ENCODE measurements around the gene TEAD4.

TEAD4 gene

DNA sequence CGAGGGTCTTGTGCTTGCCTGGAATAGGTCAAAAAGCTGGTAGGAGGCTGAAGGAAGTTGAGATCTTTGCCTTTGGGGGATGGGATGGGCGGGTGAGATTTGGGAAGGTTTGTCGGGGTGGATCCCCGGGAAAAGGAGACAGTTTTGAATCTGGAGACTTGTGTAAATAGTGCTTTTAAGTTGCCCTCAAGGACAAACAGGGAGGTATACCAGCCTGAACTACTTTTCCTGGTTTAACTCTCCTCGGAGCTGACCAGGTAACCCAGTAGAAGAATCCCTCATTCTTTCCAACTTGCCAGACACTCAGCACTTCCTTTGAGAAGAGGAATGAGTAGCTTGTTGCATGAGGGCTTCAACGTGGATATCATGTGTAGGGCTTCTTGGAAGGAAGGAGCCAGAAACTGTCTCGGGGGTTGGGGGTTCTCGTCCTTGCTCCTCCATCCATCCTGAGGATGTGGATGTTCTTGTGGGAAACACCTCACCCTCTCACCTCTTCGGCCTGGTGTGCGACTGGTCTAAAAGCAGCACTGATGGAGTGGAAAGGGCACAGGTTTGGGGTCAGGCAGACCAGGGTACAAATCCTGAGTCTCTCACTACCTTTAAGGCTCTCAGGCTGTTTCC, 1.9 kb downstream of the TEAD4 start:
- no peak for DNase-seq

DNA sequence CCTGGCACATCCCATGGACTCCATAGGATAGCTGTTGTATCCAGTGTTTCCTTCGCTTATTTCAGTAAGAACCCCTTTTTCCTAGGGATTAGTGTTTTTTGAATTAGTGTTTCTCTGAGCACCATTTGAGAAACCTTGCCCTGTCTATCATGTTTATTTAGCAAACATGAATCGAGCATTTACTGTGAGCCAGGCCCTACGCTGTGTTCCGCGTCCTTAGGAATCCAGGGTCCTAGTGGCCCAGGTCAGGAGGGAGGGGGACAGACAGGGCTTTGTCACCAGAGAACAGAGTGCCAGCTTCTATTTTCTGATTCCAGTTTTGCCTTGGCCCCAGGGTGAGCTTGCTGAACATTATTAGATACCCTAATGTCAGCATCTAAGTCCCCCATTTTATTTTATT, 2.5 kb downstream of the TEAD4 start:
- no peak for DNase-seq

DNA sequence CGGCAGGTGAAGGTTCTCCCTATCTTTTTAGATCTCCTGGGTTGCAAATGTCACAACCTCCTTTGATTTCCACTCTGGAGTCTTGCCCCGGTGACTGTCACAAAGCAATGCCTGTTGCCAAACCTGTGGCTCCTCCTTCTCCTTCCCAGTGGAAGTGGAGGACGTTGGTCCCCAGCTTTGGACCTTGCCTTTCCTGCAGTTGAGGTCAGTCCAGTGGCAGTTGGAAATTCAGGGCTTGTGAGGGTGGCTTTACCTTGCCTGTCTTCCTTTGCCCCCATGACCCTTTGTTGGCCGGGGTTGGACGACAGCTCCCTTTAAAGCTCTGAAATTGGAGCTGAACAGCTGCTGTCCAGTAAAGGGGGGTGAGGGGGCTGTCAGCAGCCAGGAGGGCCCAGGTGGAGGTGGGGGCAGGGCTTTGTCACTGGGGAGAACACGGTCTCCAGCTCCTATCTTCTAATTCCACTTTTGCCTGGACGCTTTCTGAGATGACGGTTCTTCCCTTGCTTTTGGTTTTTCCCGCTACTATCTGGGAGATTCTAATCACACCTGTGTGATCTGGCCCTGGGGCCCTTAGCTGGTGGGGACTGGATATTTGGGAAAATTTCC, 4.1 kb downstream of the TEAD4 start:
- DNase-seq, result no peak

DNA sequence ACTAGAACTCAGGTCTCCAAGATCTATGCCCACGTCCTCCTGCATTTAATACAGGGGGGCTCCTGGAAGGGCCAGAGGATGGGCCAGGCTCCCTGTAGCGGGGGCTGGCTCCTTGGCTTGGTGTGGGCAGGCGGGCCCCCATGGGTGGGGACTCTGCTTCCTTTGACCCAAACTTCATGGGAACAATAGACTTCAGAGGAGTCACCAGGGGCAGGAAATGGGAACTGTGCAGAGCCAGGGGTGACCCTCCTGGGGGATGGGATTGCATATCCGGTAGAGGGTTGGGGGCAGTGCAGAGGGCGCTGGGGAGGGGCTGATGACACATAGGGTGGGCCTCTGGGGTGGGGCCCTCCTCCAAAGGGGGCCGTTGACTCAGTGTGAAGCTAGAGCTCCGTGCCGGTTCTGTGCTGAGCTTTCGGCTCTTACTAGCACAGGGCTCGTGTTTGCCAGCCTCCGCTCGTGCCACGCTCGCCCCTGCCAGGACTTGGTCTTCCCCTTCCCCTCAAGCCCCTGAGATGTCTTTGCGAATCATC, 4.6 kb downstream of the TEAD4 start:
- DNase-seq, result no peak

DNA sequence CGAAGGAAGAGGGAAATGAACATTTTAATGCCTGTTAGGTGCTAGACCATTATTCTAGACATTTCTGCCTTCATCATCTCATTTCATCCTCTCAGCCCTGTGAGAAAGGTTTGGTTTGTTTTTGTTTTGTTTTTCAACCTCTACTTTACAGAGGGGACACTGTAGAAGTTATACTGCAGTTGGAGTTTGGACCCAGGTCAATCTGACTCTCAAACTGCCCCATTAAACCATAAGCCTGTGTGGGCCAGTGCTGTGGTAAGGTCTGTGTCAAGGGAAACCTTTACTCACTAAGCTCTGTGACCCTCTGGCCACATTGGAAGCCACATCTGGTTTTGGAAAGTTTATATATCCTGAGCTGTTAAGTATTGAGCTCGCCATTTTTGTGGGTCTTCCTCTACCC, 8.5 kb downstream of the TEAD4 start:
- no peak for DNase-seq

DNA sequence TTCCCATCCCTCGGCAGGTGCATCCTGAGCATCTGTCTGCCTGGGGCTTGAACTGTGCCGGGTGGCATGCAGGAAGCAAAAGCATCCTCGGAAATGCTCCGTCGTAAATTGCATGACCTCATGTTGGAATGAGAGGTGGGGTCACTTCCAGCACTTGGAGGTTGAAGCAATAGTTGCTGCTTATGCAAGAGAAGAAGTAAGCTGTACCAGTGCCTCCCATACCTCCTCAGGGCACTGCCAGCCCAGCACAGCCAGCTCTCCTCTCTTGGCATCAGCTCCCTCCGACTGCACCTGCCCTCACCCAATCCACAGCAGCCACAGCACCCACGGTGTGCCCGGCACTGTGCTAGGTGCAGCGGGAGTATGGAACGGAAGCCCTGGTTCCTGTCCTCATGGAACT, 11.5 kb downstream of the TEAD4 start:
- DNase-seq, result no peak

DNA sequence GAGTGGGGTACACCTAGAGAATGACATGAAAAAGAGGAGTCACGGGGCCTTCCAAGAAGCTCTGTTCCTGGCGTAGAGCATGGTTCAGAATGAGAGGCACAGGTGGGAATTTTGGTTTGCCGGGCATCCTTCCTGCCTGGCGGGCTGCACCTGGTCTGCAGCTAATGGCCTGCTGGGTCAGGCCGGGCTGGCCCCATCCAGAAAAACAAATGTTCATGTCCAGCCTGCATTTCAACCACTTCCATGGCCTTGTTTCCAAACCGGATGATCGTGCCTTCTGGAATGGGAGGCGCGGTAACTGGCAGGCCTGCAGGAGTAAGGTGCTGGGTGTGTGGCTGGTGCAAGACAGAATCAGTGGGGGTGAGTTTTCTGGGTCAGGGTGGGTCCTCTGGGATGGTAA, 14.4 kb downstream of the TEAD4 start:
- no peak for DNase-seq

DNA sequence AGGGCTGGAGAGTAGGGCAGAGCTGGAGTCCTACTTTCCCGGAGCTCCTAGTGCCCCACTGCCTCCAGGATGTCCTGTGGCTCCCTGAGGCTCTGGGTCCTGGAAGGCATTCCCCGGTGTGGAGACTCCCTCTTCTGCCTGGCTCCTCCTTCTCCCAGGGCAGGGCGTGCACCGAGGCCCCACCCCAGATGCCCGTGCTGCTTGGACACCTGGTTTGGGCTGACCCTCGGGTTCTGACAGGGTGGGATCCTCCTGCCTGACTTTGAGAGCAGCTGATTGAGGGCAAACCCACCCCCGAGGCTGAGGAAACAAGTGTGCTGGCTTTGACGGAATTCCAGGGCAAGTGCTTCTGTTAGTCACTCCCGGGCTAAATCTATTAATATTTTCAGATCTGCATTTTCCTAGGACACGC, 15.4 kb downstream of the TEAD4 start:
- no peak for DNase-seq

DNA sequence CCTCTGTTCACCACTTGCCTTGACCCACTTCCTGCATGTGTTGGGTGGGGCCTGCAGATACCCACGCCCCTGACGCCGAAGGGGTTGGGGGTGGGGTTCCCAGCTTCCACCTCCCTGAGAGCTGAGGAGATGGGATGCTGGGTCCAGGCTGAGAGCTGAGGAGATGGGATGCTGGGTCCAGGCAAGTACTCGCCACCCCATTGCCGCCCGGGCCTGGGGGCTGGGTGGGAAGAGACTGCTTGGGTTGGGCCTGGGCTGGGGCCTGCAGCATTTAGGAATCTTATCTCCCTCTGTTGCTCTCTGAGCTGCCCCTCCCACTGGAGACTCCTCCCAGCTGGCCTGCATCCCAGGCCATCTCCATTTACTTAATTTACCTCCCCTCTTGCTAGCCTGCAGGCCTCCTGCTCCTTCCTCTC, 17.4 kb downstream of the TEAD4 start:
- no peak for DNase-seq

DNA sequence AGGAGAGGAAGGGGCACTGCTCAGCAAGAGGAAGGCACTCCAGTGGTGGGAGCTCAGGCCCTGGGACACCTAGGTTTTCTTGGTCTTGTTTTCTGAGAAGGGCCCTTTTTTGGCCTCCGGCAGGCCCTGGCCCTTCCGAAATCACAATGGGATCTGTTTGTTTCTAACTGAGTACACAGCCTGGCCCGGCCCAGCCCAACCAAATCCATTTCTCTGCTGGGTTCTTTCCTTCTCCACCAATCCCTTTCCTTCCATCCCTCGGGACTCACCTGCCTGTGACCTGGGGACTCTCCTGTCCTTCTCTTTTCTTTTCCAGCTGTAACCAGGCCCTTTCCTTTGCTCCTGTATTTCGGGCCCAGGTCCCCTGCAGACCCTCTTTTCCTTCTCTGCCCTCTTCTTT, 18.6 kb downstream of the TEAD4 start:
- DNase-seq, result no peak

DNA sequence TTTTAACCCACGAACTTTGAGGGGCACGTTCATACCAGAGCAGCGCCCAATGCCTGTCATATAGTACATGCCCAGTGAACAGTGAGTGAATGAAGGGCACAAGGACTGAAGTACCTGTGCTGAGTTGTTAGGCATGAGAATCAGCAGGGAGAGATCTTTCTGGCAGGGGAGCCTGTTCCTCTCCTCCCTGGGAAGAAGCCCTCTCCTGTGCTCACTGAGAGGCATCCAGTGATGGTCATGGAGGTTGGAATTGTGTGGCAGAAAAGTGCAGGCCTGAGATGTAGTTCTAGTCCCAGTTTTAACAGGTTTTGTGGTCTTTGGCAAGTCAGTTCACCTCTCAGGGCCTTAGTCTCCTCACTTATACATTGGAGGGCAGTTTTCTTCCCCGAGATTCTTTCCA, 20.6 kb downstream of the TEAD4 start:
- DNase-seq, result no peak

DNA sequence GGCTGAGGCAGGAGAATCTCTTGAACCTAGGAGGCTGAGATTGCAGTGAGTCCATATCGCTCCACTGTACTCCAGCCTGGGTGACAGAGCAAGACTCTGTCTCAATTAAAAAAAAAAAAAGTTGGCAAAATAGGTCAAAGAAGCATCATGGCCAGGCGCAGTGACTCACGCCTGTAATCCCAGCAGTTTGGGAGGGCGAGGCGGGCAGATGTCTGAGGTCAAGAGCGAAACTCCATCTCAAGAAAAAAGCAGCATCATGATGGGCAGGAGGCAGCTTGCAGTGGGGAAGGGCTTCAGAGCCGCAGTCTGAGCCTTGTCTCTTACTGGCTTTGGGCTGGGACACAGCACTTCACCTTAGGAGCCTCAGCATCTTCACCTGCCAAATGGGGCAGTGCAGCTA, 21.4 kb downstream of the TEAD4 start:
- DNase-seq, result no peak

DNA sequence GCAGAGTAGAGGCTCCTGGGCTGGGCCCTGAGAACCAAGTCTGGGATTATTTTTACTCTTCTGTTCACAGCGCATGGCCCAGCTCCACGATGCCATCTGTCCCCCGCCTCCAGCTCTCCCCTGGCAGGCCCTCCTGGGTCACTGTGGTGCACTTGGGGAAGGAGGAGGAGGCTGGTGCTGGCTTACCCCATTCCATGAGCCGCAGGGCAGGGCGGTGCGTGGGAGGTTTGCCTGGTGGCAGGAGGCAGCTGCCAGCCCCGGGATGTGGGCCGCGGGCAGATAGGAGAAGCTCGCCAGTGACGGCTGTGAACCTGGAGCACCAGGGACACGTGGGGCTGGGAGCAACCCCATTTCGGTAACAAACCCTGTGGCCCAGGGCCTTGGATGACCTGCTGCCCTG, 23.2 kb downstream of the TEAD4 start:
- DNase-seq, result no peak

DNA sequence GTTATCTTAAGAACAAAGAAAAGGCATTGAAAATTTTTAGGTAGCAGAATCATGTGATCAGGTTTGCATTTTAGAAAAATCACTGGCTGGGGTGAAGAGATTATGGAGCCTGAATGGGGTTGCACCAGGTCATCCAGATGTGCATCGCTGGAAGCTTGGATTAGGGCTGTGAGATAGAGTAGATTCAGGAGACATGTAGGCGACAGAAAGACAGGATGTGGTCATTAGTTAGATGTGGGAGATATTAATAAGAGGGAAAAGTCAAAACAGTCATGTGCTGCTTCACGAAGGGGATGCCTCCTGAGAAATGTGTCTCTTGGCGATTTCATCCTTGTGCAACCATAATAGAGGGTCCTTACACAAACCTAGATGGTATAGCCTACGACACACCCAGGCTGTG, 25.1 kb downstream of the TEAD4 start:
- DNase-seq, result no peak

DNA sequence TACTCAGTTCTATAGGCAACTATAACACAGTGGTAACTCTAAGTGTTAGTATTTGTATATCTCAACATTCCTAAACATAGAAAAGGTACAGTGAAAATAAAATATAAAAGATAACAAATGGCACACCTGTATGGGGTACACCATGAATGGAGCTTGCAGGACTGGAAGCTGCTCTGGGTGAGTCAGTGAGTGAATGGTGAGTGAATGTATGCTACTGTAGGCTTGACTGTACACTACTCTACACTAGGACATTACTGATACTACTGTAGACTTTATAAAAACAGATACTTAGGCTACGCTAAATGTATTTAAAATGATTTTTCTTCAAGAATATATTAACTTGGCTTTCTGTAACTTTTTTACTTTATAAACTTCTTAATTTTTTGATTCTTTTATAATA, 25.5 kb downstream of the TEAD4 start:
- DNase-seq, result no peak

DNA sequence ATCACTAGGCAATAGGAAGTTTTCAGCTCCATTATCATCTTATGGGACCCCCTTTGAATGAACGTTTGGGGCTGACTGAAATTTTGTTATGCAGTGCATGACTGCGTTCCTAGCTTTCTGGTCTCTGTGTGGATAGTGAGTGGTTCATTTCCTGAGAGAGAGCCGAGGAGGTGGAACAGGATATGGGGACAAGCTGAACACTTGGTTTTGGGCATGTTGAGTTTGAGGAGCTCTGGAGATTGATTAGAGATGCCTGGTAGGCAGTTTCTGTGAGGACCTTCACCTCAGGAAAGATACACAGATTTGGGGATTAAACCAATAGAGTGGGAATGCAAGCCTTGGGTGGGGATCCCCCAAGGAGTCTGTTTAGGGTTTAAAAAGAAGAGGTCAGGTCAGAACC, 27.7 kb downstream of the TEAD4 start:
- DNase-seq, result no peak

DNA sequence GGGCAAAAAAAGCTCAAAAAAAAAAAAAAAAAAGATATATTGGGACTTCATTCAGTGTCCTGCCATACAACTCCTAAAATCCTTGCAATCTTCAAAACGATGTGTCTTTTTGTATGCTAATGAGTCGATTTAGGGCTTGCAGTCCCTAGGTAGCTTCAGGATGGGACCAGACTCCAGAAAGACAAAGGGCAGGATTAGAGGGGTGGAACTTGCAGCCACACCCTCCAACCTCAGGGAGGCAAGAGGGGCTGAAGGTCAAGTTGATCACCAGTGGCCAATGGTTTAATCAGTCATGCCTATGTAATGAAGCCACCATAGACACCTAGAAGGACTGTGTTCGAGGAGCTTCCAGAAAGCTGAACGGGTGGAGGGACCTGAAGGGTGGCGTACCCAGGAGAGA, 29.3 kb downstream of the TEAD4 start:
- no peak for DNase-seq

DNA sequence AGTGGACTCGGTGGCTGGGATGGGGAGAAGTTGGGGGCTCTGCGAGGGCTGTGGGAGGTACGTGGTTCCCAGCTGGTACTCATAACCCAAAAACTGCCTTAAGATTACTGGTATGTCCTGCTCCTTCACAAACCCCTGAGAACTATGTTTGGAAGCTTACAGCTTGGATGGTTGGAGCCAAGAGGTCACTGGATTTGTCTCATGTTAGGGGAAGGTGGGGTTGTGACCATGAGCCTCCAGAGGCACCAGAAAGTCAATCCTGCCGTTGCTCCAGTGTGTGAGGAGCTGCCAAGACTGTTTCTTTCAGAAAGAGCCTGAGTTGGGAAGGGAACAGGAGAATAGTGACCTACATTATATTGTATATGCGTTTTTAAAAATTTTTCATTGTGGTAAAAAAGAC, 33.5 kb downstream of the TEAD4 start:
- DNase-seq, result no peak

DNA sequence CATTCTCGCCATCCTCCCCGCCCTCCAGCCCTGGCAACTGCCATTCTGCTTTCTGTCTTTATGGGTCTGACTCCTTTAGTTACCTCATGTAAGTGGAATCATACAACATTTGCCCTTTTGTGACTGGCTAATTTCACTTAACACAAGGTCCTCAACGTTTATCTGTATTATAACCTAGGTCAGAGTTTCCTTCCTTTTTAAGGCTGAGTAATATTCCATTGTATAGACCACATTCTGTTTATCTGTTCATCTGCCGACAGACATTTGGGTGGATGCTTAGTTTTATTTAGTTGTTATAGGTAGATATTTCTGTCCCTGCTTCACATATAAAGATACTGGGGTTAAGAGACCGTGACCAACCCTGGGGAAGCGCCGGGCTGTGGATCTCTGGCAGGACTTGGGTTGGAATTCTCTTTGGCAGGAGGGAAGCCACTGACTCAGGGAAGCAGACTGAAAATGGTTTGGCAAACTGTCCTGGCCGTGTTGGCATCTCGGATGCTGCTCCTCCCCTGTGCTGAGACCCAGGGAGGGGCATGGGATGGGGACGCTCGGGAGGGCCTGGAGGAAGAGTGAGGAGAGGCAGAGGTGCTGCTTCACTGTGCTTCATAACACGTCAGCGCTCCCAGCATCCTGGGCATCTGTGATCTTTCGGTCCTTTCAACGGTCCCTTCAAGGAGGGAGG, 38.9 kb downstream of the TEAD4 start:
- DNase-seq, result no peak

DNA sequence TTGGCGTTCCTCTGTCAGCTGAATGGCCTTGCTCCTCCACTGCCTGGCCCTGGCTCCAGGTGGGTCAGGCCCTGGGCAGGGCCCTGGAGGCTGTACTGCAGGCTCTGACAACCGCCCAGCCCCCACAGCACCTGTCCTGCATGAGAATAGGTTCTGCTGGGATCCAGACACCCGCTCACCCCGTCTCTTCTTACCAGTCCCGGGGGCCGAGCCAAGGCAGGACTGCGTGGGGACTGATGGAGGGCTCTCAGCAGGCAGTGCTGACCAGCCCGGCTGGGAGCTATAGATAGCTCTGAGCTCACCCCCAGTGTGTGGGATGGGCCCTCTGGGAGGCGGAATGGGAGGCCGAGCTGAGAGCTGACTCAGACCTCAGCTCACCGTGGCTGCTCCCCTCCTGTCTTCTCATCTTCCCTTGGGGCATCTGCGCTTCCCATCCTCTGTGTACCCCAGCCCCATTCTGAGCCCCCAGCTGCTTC, 39.6 kb downstream of the TEAD4 start:
- no peak for DNase-seq

DNA sequence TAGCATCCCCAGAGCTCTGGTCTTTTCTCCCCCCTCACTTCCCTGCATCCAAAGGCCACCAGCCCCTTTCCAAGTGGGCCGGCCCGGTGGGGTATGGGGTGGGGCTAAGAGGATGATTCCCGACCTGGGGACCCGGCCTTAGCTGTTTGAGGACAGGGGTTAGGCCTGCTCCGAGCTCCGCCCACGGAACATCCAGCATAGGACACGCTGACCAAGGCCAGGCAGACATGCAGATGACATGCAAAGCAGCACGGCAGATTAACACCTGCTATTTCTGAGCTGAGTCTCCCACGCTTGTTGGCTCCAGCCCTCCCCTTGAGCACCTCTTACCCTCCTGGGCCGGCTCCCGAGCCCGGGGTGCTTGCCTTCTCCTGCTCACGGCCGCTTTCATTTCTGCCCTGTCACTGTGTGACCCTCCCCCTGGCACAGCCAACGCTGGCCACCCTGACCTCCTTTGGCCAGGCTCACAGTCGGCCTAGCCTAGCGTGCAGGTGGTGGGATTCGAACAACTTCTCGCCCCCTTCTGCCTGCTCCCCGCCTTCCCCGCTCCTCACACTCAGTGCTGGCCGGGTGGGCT, 40.2 kb downstream of the TEAD4 start:
- DNase-seq, result no peak

DNA sequence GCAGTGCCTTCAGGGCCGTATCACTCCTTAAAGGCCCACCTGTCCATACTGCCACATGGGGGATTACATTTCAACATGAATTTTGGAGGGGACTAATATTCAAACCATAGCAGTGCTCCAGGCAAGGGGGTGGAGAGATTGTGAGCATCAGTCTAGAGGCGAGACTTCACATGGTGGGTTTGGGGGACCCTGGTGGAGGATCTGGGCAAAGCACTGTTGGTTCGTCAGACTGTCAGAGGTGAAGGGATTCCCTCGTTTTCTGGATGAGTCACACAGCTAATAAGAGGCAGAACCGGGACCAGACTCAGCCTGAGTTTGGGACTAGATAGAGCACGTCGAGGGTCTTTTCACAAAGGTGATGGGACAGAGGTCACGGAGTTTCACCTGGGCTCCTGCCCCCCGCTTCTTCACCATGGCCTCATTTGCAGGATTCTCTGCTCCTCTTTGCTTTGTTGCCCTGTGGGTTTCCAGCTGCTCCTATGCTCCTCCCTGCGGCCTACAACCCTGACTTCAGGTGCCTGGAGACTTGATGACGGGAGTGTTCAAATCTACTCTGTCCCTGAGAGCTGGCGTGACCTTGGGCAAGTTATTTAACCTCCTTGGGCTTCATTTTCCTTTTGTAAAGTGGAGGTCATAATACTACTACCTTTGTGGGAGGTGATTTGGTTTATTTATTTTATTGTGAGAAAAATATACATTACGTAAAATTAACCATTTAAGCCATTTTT, 41.5 kb downstream of the TEAD4 start:
- no peak for DNase-seq

DNA sequence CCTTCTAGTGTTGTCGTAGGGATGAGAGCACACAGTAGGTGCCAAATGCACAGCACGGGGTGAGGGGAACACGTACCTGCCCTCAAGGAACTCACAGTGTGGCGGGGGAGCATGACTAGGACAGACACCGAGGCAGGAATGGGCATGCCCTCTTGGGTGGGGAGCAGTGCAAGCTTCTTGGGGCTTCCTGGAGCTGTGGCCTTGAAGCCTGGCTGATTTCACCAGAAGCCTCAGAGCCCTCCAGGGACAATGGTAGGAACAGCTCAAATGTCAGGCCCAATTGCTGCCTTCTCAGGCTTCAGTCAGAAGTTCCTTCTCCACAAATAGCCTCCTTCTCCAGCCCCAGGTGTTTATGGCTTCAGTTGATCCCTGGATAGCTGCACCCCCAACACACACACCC, 43.4 kb downstream of the TEAD4 start:
- DNase-seq, result no peak
